DOHH2 (cell line): Measurements from ENCODE around the gene IRF2BP1.
A peak's percentile ranks its signal among the peaks of the same experiment; 100 is the strongest.

ENCODE experiments used
- H3F3A ChIP-seq: fragments of 200-600 bp; sonication (generic), shearing (Covaris generic); 2 replicates; pipeline ENCODE4 v1.6.0; 2016; ENCODE audit warnings: antibody characterized with exemption, mild to moderate bottlenecking; ENCODE audit not compliant: control insufficient read depth, insufficient read depth
- H3K27ac ChIP-seq: fragments of 200-600 bp; sonication (generic); 2 replicates; pipeline ENCODE4 v1.5.1; 2014; ENCODE audit warnings: low read depth, mild to moderate bottlenecking, low read length, moderate library complexity
- H3K27me3 ChIP-seq: fragments of 200-600 bp; sonication (generic); 2 replicates; pipeline ENCODE4 v1.6.1; 2014; ENCODE audit warnings: mild to moderate bottlenecking, low read length, mixed read lengths; ENCODE audit not compliant: control insufficient read depth
- H3K36me3 ChIP-seq: fragments of 200-600 bp; sonication (generic); 2 replicates; pipeline ENCODE4 v1.6.1; 2014; ENCODE audit warnings: mild to moderate bottlenecking, low read length, moderate library complexity, mixed read lengths; ENCODE audit not compliant: control insufficient read depth
- H3K4me1 ChIP-seq: fragments of 200-600 bp; sonication (generic); 2 replicates; pipeline ENCODE4 v1.6.1; 2014; ENCODE audit warnings: mild to moderate bottlenecking, low read length, mixed read lengths; ENCODE audit not compliant: control insufficient read depth
- H3K4me2 ChIP-seq: fragments of 200-600 bp; sonication (generic); 2 replicates; pipeline ENCODE4 v1.6.0; 2014; ENCODE audit warnings: mild to moderate bottlenecking, low read length, moderate library complexity
- H3K4me3 ChIP-seq: fragments of 200-600 bp; sonication (generic); 2 replicates; pipeline ENCODE4 v1.5.1; 2014; ENCODE audit warnings: mild to moderate bottlenecking, low read length, mixed read lengths
- H3K79me2 ChIP-seq: fragments of 200-600 bp; sonication (generic); 2 replicates; pipeline ENCODE4 v1.6.1; 2014; ENCODE audit warnings: mild to moderate bottlenecking, low read length, mixed read lengths; ENCODE audit not compliant: control insufficient read depth
- H3K9me2 ChIP-seq: fragments of 200-600 bp; sonication (generic); replicated peaks from 2 replicates; pipeline ENCODE4 v1.6.1; 2014; ENCODE audit warnings: mild to moderate bottlenecking, low read length, mixed read lengths; ENCODE audit not compliant: control insufficient read depth
- H3K9me3 ChIP-seq: fragments of 200-600 bp; sonication (generic); 2 replicates; pipeline ENCODE4 v1.6.1; 2014; ENCODE audit warnings: antibody characterized with exemption, low read length, mixed read lengths; ENCODE audit not compliant: control insufficient read depth, insufficient read depth
- H4K20me1 ChIP-seq: fragments of 200-600 bp; sonication (generic); 2 replicates; pipeline ENCODE4 v1.6.0; 2014; ENCODE audit warnings: low read depth, mild to moderate bottlenecking, antibody characterized with exemption, low read length, moderate library complexity; ENCODE audit not compliant: control insufficient read depth, insufficient read depth
- CTCF ChIP-seq: fragments of 200-600 bp; sonication (generic); IDR thresholded peaks from one replicate; pipeline ENCODE4 v1.5.1; 2014; ENCODE audit warnings: antibody characterized with exemption, mild to moderate bottlenecking, low read depth, low read length; ENCODE audit not compliant: poor library complexity, severe bottlenecking
- EZH2phosphoT487 ChIP-seq: fragments of 200-600 bp; sonication (generic); IDR thresholded peaks from 2 replicates; pipeline ENCODE4 v1.6.1; 2017; ENCODE audit warnings: borderline replicate concordance, mild to moderate bottlenecking, antibody characterized with exemption, low read length, moderate library complexity, mixed read lengths

IRF2BP1 gene

GRCh38 chr19:45933759-45934158 is 47.8 kb upstream of the IRF2BP1 start:
- Histone ChIP-seq H3K36me3 (no peaks in the 10 kb centered on the region), H3K9me3 (no peaks in the 10 kb centered on the region), H3K79me2 (no peaks in the 10 kb centered on the region), H3K9me2 (no peaks in the 10 kb centered on the region), H3K4me2 (no peak overlapping the region), H3F3A (no peaks in the 10 kb centered on the region), H4K20me1 (no peaks in the 10 kb centered on the region), H3K27me3 (peaks cover 11% of the 10 kb centered on the region), H3K4me3 (no peak overlapping the region), H3K27ac (no peak overlapping the region), H3K4me1 (peaks cover 3% of the 10 kb centered on the region; the same call in 1 of the 2 replicates)
- TF ChIP-seq CTCF (no peak), EZH2phosphoT487 (no peak)

DNA sequence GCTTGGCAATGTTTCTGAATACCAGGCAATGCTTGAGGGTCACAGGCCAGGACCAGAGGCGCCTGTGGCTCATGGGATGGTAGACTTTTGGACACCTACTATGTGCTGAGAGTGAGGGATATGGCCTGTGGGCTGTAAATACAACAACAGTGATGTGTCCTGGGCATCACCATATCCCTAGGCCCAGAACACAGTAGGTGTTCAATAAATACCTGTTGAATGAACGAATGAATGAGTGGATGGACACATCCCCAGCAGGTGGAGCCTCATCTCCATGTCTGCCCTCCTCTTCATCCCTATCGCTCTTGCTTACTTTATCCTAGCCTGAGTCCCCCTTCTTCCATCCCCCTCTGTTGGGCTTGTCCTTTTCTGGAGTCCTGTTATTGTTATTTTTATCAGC is 45.1 kb upstream of the IRF2BP1 start:
- Histone ChIP-seq H3K36me3 (no peaks in the 10 kb centered on the region), H3K4me3 (no peak overlapping the region), H3K4me1 (peaks cover 9% of the 10 kb centered on the region), H3K4me2 (no peak overlapping the region), H3K27me3 (peaks cover 5% of the 10 kb centered on the region; the same call in 1 of the 2 replicates), H3K9me2 (no peaks in the 10 kb centered on the region), H3K27ac (no peak overlapping the region), H3K9me3 (no peaks in the 10 kb centered on the region), H3K79me2 (no peaks in the 10 kb centered on the region), H4K20me1 (no peaks in the 10 kb centered on the region), H3F3A (no peaks in the 10 kb centered on the region)
- TF ChIP-seq EZH2phosphoT487 = no peak

GRCh38 chr19:45929247-45929646 is 43.3 kb upstream of the IRF2BP1 start:
- TF ChIP-seq EZH2phosphoT487 (no peak), CTCF (no peak)
- no peak overlapping the region for H3K4me3 ChIP-seq
- H3F3A ChIP-seq = no peaks in the 10 kb centered on the region
- no peak overlapping the region for H3K27ac ChIP-seq
- H4K20me1 ChIP-seq = no peaks in the 10 kb centered on the region
- H3K9me3 ChIP-seq = no peaks in the 10 kb centered on the region
- no peak overlapping the region for H3K4me2 ChIP-seq
- H3K27me3 ChIP-seq = no peaks in the 10 kb centered on the region
- no peaks in the 10 kb centered on the region for H3K9me2 ChIP-seq
- no peaks in the 10 kb centered on the region for H3K36me3 ChIP-seq
- no peaks in the 10 kb centered on the region for H3K79me2 ChIP-seq
- H3K4me1 ChIP-seq = peaks cover 9% of the 10 kb centered on the region

DNA sequence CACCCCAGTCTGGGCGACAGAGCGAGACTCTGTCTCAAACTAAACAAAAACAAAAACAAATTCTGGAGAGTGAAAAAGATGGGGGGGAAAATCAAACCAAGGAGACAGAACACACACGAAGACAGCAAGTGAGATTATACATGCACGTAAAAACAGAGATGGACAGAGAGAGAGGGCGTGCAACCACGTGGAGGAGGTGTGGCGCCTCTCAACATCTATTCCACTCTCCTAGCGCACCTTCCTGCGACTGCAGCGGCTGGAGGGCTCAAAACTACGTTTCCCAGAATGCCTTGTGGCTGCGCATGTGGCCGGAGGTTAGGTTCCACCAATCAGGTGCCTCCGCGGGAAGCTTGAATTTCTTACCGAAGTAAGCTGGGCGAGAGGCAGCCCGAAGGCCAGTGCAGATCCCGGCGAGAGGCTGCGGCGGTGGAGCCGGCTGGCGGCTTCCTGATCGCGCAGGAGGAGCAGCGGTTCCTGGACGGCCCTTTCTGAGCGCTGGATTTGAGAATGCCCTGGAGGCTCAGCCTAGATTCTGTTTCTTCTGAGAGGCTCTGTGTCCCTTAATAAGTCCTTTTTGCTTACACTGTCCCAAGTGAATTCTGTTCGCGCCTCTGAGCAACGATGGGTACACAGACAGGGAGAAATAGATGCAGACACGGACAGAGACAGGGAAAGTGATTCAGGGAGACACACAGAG is 41.8 kb upstream of the IRF2BP1 start:
- TF ChIP-seq EZH2phosphoT487 (no peak), CTCF (peak; percentile 47)
- H4K20me1 ChIP-seq = no peaks in the 10 kb centered on the region
- H3K27ac ChIP-seq = peak overlapping the region; percentile 44
- H3F3A ChIP-seq = no peaks in the 10 kb centered on the region
- H3K9me2 ChIP-seq = no peaks in the 10 kb centered on the region
- peaks cover 9% of the 10 kb centered on the region for H3K4me1 ChIP-seq
- no peaks in the 10 kb centered on the region for H3K9me3 ChIP-seq
- no peaks in the 10 kb centered on the region for H3K36me3 ChIP-seq
- peak overlapping the region; percentile 97 for H3K4me2 ChIP-seq
- no peaks in the 10 kb centered on the region for H3K79me2 ChIP-seq
- H3K4me3 ChIP-seq = peak overlapping the region; percentile 78
- no peaks in the 10 kb centered on the region for H3K27me3 ChIP-seq
